NCI-H128 (cell line): ENCODE results near the gene HOXD9.
A peak's percentile ranks its signal among the peaks of the same experiment; 100 is the strongest.

Experiments
- DNase-seq: peaks from one replicate; lab custom pipeline; 2025; ENCODE audit not compliant: unreplicated experiment; lab: John Stamatoyannopoulos, UW

The HOXD9 gene

DNA sequence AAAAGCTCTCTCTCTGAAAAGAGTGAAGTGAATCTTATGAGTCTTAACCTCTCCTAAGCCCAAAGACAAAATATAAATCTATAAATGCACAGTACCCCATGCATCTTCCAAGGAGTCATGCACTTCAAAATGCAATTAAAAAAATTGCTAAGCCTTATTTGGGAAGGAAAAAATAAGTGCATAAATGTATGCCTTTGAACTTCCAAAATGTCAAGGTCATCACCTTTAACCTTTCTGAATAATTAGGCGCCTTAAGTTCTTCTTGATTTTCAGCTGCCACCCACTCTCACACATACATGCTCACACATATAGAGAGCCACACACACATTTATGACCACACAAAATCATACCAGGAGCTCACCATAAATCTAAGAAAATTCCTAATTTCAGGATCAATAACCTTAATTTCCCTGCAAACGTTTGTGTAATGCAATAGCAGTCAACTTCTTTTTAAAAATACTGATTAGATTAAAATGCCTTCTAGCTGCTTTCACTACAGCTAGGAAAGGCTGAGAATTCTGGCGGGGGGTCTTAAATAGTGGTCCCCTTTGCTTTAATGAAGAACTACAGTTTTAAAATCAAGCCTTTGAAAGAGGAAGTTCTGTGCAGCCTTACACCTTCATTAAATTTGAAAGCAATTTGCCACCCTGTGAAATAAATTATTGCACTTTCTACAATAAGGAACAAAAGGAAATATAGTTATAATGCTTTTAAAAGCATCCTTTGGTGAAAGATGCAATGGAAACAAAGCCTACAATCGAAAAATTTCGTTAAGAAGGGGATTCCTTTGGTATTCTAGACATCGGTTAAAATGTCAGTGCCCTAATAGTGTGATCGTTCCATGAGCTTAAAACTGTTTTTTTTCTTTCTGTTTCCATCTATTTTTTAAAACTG is 11.9 kb upstream of the HOXD9 start:
- DNase-seq: no peak

DNA sequence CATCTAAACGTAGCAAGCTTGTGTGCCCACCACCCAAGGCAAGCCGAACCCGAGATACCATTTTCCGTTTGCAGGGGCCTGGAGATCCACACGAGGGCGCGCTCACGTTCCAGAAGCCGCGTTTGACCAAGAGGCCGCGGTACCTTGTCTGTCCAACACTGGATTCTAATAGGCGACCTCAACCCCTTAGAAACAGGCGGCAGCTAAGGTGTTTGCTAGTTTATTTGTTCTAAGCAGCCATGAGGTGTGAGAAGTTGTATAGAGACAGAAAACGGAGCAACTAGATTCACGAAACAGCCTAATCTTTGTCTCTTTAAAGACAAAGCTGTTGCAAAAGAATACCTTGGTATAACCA is 11.2 kb upstream of the HOXD9 start:
- peak; percentile 71 for DNase-seq

- DNase-seq: no peak
Measured at GRCh38 chr2:176111846-176112374, 10.6 kb upstream of the HOXD9 start.

- DNase-seq: no peak
Measured at GRCh38 chr2:176112375-176113302, 9.9 kb upstream of the HOXD9 start.

DNA sequence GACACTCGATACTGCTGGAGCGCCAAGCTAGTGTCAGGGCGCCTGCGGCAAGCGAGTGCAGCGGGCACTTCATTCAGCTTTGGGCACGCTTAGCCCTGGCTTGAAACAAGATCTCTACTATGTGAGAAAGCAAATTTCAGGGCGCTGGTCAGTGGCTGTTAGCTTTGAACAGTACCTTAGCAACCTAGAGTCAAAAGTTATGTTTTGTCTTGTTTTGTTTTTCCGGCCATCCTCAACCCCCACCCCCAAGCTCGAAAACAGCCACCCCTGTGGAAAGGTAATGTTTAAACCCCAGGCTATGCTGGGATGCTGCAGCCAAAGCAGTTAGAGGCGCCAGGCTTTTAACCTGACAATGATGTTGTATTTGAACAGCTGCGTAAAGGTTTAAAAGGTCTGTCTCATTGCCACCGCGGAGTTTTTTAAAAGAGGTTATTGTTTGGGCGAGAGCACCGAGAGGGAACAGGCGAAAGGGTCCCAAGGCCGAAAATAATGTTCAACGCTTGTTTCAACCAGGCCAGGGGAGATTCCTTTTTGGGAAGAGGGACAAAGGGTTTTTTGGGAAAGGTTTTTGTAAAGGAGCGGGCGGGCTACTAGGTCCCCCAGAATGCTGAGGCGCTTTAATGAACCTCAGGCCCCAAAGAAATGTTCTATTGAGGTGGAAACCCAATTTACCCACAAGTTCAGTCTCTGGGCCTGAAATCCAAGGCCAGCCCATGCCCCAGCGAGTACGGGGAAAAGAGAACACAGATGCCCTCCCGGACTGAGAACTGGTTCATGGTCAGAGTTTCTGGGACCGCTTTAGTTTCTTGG is 8.2 kb upstream of the HOXD9 start:
- no peak for DNase-seq

DNA sequence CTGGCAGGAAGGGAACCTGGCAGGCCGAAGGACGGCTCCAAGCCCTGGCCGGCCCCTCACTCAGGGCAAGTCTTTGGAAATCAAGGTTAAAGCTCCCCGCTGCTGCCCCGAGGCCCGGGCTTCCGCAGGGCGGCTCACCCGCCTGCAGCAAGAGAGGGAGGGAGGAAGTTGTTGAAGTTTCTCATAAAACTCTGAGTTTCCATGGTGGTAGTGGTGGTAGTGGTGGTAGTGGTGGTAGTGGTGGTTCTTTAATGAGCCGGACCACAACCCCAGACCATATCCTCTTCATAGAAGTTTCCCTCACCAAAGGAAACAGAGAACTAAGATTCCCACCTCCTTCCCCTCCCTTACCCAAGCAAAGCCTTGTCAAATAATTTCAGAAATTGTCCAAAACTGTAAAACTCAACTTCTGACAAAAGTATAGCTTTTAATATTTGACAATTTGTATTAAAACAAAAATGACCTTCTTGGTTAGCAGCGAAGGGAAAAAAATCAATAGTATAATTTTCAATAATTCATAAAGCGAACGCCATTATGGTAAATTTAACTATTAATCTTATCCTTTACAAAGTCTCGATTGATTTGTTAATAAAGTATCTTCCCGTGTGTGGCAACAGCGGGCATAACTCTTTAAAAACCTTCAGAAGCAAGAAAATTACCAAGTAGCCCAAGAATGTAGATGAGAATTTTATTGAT is 7.4 kb upstream of the HOXD9 start:
- no peak for DNase-seq

GRCh38 chr2:176115883-176116813 is 6.4 kb upstream of the HOXD9 start, which contains the start of gene HOXD10:
Gene HOXD10 (plus strand): TSS chr2:176116778. CDS start chr2:176116834, 56 bp downstream.
- DNase-seq: no peak

DNA sequence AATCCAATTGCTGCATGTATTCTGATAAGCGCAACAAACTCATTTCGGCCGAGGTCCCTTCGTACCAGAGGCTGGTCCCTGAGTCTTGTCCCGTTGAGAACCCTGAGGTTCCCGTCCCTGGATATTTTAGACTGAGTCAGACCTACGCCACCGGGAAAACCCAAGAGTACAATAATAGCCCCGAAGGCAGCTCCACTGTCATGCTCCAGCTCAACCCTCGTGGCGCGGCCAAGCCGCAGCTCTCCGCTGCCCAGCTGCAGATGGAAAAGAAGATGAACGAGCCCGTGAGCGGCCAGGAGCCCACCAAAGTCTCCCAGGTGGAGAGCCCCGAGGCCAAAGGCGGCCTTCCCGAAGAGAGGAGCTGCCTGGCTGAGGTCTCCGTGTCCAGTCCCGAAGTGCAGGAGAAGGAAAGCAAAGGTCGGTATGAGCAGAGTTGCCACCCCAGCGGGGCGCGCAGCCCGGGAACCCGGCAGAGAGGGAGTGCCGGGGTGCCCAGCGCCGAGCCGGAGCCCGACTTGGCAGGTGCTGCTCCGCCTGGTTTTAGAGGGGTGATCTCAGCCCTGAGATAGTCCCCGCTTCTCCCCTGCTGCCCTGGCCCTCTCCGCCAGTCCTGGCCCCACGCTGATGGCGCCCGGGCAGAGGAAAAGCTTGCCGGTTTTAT is 5.2 kb upstream of the HOXD9 start:
- no peak for DNase-seq

GRCh38 chr2:176117823-176118371 is 4.6 kb upstream of the HOXD9 start:
- DNase-seq: no peak

- no peak for DNase-seq
Measured at GRCh38 chr2:176118601-176119339, 3.7 kb upstream of the HOXD9 start.

DNA sequence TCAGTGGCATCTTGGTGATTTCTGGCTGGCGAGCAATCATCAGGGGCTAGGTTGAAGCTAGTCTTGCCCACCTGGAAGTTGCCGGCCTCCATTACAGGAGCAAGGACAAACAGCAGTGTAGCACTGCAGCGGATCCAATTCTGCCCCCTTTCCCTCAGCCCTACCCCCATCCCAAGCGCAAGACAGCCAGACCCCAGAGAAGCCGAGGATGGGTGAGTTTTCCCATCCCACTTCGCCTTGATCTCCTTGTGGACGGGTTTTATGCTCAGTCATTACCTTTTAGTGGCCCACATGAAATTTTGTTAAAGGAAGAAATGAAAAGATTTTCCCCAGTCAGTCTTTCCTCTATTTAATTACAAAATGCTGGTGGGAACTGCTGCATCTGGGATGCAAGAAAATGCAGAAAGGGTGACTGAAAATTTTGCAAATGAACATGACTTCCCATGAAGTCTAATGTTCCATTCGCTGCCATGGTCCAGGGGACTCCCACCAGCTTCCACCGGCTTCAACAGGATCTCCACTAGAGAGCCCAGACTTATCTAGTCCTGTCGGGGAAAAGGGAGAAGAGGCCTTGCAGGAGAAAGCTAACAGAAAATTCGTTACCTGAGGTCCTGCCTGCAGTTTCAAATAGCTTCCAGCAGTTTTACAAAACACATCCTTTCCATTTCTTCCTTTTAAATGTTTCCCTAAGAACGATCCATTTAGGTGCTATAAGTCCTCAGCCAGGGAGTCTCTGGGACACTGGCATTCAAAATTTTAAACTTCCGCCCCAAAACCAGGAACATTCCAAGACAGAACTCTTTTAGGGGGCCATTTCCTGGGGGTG is 1.9 kb upstream of the HOXD9 start:
- no peak for DNase-seq

GRCh38 chr2:176121190-176122051 is 1.1 kb upstream of the HOXD9 start:
- no peak for DNase-seq

DNA sequence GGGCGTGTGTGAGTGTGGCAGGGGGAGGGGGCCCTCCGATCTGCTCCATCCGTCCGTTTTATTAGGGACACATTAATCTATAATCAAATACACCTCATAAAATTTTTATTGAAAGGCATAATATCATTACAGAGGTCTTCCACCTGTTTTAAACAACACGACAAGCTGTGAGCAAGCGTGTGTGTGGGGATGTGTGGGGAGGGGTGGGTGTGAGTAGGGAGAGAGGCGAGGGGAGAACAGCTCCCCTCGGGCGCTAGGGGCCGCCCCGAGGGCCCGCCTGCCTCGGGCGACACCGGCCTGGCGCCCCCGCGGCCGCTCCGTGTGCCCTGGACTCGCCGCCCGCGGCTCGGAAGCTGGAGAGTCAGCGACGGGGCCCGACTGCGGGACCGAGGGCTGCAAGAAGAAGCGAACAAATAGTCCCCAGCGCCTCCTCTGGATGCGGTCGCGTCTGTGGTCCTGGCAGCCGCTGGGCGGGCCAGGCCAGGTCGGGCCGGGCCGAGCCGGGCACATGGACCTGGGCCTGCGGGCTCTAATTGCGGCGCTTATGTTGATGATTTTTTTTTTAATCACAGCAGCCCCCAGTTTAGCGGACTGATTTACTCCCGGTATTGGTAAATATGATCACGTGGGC is 352 bp upstream of the HOXD9 start:
- no peak for DNase-seq

GRCh38 chr2:176123411-176124109 is 1.0 kb downstream of the HOXD9 start:
- DNase-seq: no peak
